ENCODE results near the gene CACNA1B. TPM values are rescaled to one million over a fixed set of nuclear protein-coding genes. Genes with fewer than 3 reads are reported as not detected.

The CACNA1B gene
- total RNA-seq, 1 experiment from 2014 or later, result 0.34 TPM

DNA sequence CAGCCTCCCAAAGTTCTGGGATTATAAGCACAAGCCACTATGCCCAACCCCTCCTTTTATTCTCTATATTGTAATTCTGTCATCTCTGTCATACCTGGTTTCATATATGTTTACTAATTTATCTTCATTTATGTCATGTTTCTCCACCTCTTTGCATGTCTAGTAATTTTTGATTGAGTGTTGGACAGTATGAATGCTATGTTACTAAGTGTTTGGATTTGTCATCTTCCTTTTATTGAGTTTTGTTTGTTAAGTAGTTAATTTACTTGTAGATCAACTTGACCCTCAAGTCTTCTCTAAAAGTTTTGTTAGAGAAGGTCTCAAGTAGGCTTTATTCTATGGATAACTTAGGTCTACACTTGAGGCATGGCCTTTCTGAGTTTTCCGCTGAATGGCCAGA lies 17.2 kb upstream of the CACNA1B start:
- Histone ChIP-seq H3K4me3 (ENCODE audit: low read depth, low read length, poor library complexity, severe bottlenecking) (no peak overlapping the region), H3K9me3 (ENCODE audit: low read depth, low read length, poor library complexity, severe bottlenecking) (no peaks in the 10 kb centered on the region), H3K27me3 (replicated peaks; ENCODE audit: insufficient read depth, low read depth, low read length, poor library complexity) (no peaks in the 10 kb centered on the region), H3K4me1 (ENCODE audit: insufficient read depth, low read length, poor library complexity, severe bottlenecking) (no peaks in the 10 kb centered on the region), H3K27ac (ENCODE audit: low read depth, low read length, poor library complexity, severe bottlenecking) (no peak overlapping the region), H3K36me3 (ENCODE audit: insufficient read depth, low read length, poor library complexity, severe bottlenecking) (no peaks in the 10 kb centered on the region)
- POLR2A ChIA-PET (ENCODE audit: low non-redundant PET), result no interaction called here
- no peak for TF ChIP-seq EZH2 (IDR thresholded peaks at IDR 0.05; ENCODE audit: borderline replicate concordance, low read depth, low read length, poor library complexity, severe bottlenecking)
- TF ChIP-seq, protein P1, sequence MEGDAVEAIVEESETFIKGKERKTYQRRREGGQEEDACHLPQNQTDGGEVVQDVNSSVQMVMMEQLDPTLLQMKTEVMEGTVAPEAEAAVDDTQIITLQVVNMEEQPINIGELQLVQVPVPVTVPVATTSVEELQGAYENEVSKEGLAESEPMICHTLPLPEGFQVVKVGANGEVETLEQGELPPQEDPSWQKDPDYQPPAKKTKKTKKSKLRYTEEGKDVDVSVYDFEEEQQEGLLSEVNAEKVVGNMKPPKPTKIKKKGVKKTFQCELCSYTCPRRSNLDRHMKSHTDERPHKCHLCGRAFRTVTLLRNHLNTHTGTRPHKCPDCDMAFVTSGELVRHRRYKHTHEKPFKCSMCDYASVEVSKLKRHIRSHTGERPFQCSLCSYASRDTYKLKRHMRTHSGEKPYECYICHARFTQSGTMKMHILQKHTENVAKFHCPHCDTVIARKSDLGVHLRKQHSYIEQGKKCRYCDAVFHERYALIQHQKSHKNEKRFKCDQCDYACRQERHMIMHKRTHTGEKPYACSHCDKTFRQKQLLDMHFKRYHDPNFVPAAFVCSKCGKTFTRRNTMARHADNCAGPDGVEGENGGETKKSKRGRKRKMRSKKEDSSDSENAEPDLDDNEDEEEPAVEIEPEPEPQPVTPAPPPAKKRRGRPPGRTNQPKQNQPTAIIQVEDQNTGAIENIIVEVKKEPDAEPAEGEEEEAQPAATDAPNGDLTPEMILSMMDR (conservative IDR thresholded peaks at IDR 0.05; ENCODE audit: low read depth, low read length), result no peak
- intact Hi-C loops (cut with micrococcal nuclease; ENCODE audit: unreplicated experiment), result no loop called here
- BruUV-seq (replicated peaks), result no TSS peak
- no peak for DNase-seq (ENCODE audit: low spot score)
- CTCF ChIA-PET, result no interaction called here

DNA sequence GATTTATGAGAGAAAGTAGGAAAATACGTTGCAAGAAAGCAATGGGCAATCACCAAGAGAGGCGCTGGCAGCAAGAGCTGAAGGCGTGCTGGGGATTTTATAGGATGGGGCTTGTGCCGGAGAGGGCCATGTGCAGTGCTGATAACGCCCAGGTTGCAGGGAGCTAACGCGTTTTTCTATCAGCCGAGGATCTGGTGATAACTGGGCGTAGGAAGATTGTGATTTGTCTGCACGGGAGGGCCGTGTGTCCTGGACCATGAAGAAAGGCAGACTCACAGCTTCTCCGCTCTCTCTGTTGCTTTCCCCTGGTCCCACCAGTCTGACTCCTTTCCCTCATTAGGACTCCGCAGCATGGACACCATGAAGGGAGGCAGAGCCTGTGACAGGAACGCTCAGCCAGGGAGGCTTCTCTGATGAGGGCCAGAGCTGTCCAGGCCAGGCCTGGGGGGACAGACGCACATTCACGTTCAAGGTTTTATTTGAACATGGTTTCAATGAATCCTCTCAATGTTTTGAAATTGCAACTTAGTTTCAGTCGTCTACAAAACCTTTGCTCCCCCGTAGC lies 11.9 kb upstream of the CACNA1B start:
- intact Hi-C loops (cut with micrococcal nuclease; ENCODE audit: unreplicated experiment), result no loop called here
- Histone ChIP-seq H3K9me3 (ENCODE audit: low read depth, low read length, poor library complexity, severe bottlenecking) (no peaks in the 10 kb centered on the region), H3K27ac (ENCODE audit: low read depth, low read length, poor library complexity, severe bottlenecking) (no peak overlapping the region), H3K4me1 (ENCODE audit: insufficient read depth, low read length, poor library complexity, severe bottlenecking) (no peaks in the 10 kb centered on the region), H3K4me3 (ENCODE audit: low read depth, low read length, poor library complexity, severe bottlenecking) (no peak overlapping the region), H3K36me3 (ENCODE audit: insufficient read depth, low read length, poor library complexity, severe bottlenecking) (no peaks in the 10 kb centered on the region), H3K27me3 (replicated peaks; ENCODE audit: insufficient read depth, low read depth, low read length, poor library complexity) (no peaks in the 10 kb centered on the region)
- no peak for DNase-seq (ENCODE audit: low spot score)
- no peak for TF ChIP-seq EZH2 (IDR thresholded peaks at IDR 0.05; ENCODE audit: borderline replicate concordance, low read depth, low read length, poor library complexity, severe bottlenecking)
- TF ChIP-seq, protein P1 (conservative IDR thresholded peaks at IDR 0.05; ENCODE audit: low read depth, low read length), result no peak
- BruUV-seq (replicated peaks), result no TSS peak
- CTCF ChIA-PET, result no interaction called here
- POLR2A ChIA-PET (ENCODE audit: low non-redundant PET), result no interaction called here

DNA sequence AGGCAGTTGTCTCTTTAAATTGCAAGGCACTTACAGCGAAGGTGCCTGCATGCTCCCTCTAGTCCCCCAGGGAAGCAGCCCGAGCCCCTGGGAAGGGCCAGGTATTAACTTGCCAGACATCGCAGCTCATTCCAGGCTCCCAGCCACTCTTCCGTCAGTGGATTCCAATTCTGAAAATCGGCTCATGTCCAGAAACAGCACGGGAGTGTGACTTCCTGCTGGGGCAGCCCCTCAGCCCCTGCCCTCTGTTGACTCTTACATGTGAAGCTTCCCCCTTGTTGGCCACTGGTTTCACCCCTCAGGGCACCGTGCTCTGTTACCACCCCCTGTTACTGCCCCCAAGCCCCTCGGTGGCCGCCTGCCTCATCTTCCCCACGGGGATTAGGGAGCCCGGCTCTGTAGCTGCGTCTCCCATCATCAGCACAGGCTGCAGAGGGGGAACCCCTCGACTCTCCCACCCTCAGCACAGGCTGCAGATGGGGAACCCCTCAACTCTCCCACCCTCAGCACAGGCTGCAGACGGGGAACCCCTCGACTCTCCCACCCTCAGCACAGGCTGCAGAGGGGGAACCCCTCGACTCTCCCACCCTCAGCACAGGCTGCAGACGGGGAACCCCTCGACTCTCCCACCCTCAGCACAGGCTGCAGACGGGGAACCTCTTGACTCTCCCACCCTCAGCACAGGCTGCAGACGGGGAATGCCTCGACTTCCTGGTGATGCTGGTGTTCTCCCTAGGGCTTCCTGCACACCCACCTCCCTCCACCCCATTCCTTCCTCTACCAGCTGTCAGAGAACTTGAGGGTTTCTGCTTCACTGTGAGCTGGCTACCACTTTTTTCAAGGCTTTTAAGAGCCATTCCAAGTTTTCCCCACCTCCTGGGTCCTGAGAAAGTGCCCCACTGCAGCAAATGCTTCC lies 11.1 kb upstream of the CACNA1B start:
- H3K4me1 ChIP-seq (ENCODE audit: insufficient read depth, low read length, poor library complexity, severe bottlenecking), result no peaks in the 10 kb centered on the region
- H3K4me3 ChIP-seq (ENCODE audit: low read depth, low read length, poor library complexity, severe bottlenecking), result no peak overlapping the region
- no TSS peak for BruUV-seq (replicated peaks)
- ChIA-PET CTCF (no interaction called here), POLR2A (ENCODE audit: low non-redundant PET) (no interaction called here)
- H3K9me3 ChIP-seq (ENCODE audit: low read depth, low read length, poor library complexity, severe bottlenecking), result no peaks in the 10 kb centered on the region
- no peak for DNase-seq (ENCODE audit: low spot score)
- no peaks in the 10 kb centered on the region for H3K36me3 ChIP-seq (ENCODE audit: insufficient read depth, low read length, poor library complexity, severe bottlenecking)
- TF ChIP-seq EZH2 (IDR thresholded peaks at IDR 0.05; ENCODE audit: borderline replicate concordance, low read depth, low read length, poor library complexity, severe bottlenecking), result no peak
- TF ChIP-seq, protein P1 (conservative IDR thresholded peaks at IDR 0.05; ENCODE audit: low read depth, low read length), result no peak
- no peaks in the 10 kb centered on the region for H3K27me3 ChIP-seq (replicated peaks; ENCODE audit: insufficient read depth, low read depth, low read length, poor library complexity)
- H3K27ac ChIP-seq (ENCODE audit: low read depth, low read length, poor library complexity, severe bottlenecking), result no peak overlapping the region
- intact Hi-C loops (cut with micrococcal nuclease; ENCODE audit: unreplicated experiment), result no loop called here
